ENCODE results near the gene APLN. TPM values are rescaled to one million over a fixed set of nuclear protein-coding genes. Genes with fewer than 3 reads are reported as not detected.

The APLN gene
- total and polyA plus RNA-seq, 2 of the 13 experiments (the other 11 are each of a cell fraction or from before 2014, with no cell fraction given): 0.02 to 0.17 TPM

GRCh38 chrX:129704491-129704890 lies 49.7 kb upstream of the APLN start (continued):
- no peak for TF ChIP-seq GFI1 (CRISPR knock-in tag; IDR thresholded peaks at IDR 0.05; ENCODE audit: borderline replicate concordance)

DNA sequence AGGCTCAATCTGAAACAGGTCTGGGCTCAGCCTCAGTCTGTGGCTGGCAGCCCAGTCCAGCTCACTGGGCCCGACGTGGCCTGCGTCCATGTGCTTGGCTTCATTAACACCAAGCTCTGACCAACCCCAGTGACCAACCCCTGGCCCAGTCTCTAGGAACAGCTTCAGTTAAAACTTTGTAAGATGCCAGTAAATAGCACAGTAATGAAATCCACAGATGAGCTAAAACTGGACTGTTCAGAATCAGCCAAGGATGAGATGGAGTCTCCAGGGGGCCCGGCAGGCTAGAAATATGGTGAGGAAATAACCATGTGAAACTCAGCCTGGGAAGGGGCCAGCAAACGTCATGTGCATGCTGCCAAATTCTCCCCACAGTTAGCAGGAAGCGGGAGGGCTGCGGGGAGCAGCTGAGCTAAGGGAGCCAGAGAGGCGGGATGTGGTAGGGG lies 46.9 kb upstream of the APLN start:
- POLR2A ChIA-PET: no interaction called here
- Histone ChIP-seq H3K9ac (ENCODE audit: insufficient read depth, low read depth, low read length) (no peak overlapping the region), H2AFZ (ENCODE audit: low read length) (no peak overlapping the region), H3K4me2 (ENCODE audit: low read depth, low read length) (no peak overlapping the region), H3K27ac (ENCODE audit: extremely low read length, insufficient read depth, low read length) (no peak overlapping the region), H3K9me3 (ENCODE audit: low read length) (no peaks in the 10 kb centered on the region), H3K4me1 (ENCODE audit: insufficient read depth, low read length) (peaks cover 23% of the 10 kb centered on the region), H3K27me3 (ENCODE audit: control insufficient read depth in 1 of 2, insufficient read depth in 2 of 2, low read length in 2 of 2) (no peaks in the 10 kb centered on the region), H3K36me3 (replicated peaks in 1 of 2; ENCODE audit: control insufficient read depth in 1 of 2, insufficient read depth in 2 of 2, low read length in 2 of 2) (no peaks in the 10 kb centered on the region), H3K79me2 (ENCODE audit: insufficient read depth, low read length) (no peaks in the 10 kb centered on the region), H4K20me1 (ENCODE audit: insufficient read depth, low read length) (no peaks in the 10 kb centered on the region), H3K4me3 (replicated peaks in 1 of 3; ENCODE audit: insufficient read depth in 1 of 3, low read depth in 2 of 3, low read length in 3 of 3) (no peak overlapping the region)
- in situ Hi-C loops (cut with HindIII; ENCODE audit: extremely low pct_ligation_motif_present, low pct_unique_long_range_greater_than_20kb) (no loop called here), intact Hi-C loops (cut with micrococcal nuclease; ENCODE audit: unreplicated experiment) (no loop called here)
- WGBS (ENCODE audit: low lambda C conversion rate): 57% methylated on average over 6 of the region's 8 CpGs
- BruUV-seq (replicated peaks): no TSS peak
- DNase-seq (ENCODE audit: low spot score) (no peak), FAIRE-seq (no peak), ATAC-seq (no peak)
- CTCF ChIA-PET (ENCODE audit: low intra/inter-chr PET ratio, low total read pairs): no interaction called here
- TF ChIP-seq SNAPC4 (CRISPR knock-in tag; IDR thresholded peaks at IDR 0.05): no peak
- TF ChIP-seq DNMT3B (CRISPR knock-in tag; conservative IDR thresholded peaks at IDR 0.05): no peak
- no peak for TF ChIP-seq ZNF576 (CRISPR knock-in tag; IDR thresholded peaks at IDR 0.05)
- TF ChIP-seq FOXK1 (CRISPR knock-in tag; IDR thresholded peaks at IDR 0.05; ENCODE audit: borderline replicate concordance, low read depth): no peak
- TF ChIP-seq ZBED4 (CRISPR knock-in tag; IDR thresholded peaks at IDR 0.05; ENCODE audit: borderline replicate concordance): no peak
- no peak for TF ChIP-seq RFX5 (IDR thresholded peaks at IDR 0.05; ENCODE audit: low read depth, low read length)
